ENCODE data around the gene SYDE2.
"Not testable (repeated sequence)": the region's sequence is repeated elsewhere in the genome, so short reads cannot be mapped to it uniquely, and the experiment has no call there.

Gene SYDE2

DNA sequence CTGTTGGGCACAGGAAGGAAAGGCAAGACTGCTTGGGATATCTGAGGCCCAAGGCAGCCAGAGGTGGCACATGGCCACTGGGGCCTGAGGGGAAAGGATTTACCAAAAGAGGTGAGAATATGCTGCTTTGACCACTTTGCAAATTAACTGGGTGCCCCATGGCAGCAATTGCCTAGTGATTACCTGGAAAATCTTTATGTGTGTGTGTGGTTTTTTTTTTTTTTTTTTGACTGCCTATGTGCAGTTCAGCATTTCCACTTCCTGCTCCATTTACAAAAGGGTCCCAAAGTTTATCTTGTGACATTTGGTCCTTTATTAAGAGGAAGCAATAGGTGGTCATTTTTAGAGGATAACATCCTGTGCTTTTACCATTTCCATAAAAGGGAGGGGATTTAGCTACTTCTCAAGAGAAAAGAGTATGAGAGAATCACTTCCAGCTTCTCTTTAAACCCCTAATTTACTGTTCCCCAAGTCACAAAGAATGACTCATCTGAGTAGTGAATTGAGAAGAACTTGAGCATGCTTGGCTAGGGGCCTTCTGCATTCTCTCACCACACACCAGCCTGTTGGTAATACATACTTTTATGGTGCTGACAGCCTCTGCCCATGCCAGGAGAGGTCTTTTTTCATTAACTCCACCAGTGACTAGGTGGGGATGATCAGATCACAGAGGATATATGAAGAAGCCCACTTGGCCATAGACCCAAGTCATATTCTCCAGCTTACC is 52.1 kb downstream of the SYDE2 start:
- no peak for TF ChIP-seq JUND (IDR thresholded peaks at IDR 0.05; ENCODE audit: low read depth)
- in situ Hi-C loops (cut with HindIII; ENCODE audit: low pct_unique_long_range_greater_than_20kb, low sequenced_read_pairs): no loop called here
- DNase-seq (ENCODE audit: low read depth in 1 of 2, low spot score in 1 of 2): no peak

DNA sequence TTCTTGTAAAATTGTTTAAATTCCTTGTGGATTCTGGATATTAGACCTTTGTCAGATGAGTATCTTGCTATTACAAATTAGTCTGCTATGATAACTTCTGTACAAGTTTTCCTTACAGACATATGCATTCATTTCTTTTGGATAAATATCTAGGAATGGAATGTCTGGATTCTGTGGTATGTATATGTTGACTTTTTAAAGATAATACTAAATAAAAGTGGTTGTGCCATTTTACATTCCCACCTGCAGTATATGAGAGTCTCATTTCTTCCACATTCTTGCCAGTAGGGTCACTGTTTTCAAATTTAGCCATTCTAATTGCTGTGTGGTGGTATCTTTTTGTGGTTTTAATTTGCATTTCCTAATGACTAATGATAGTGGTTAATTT is 53.9 kb downstream of the SYDE2 start:
- DNase-seq (ENCODE audit: low read depth in 1 of 2, low spot score in 1 of 2): peak in 1 of 2 experiments; percentile 82
- in situ Hi-C loops (cut with HindIII; ENCODE audit: low pct_unique_long_range_greater_than_20kb, low sequenced_read_pairs): no loop called here

DNA sequence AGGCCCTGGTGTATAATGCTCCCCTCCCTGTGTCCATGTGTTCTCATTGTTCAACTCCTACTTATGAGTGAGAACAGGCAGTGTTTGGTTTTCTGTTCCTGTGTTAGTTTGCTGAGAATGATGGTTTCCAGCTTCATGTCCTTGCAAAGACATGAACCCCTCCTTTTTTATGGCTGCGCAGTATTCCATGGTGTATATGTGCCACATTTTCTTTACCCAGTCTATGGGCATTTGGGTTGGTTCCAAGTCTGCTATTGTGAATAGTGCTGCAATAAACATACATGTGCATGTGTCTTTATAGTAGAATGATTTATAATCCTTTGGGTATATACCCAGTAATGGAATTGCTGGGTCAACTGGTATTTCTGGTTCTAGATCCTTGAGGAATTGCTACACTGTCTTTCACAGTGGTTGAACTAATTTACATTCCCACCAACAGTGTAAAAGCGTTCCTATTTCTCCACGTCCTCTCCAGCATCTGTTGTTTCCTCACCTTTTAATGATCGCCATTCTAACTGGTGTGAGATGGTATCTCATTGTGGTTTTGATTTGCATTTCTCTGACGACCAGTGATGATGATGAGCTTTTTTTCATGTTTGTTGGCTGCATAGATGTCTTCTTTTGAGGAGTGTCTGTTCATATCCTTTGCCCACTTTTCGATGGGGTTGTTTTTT is 54.4 kb downstream of the SYDE2 start:
- in situ Hi-C loops (cut with HindIII; ENCODE audit: low pct_unique_long_range_greater_than_20kb, low sequenced_read_pairs): not testable (repeated sequence)
- DNase-seq (ENCODE audit: low read depth in 1 of 2, low spot score in 1 of 2): peak in 1 of 2 experiments; percentile 66

More for the DNA sequence above, 53.9 kb downstream of the SYDE2 start:
- 0 out of 2 replicates have a peak, but pooled peaks have one; percentile 51 for TF ChIP-seq JUND (IDR thresholded peaks at IDR 0.05; ENCODE audit: low read depth)

DNA sequence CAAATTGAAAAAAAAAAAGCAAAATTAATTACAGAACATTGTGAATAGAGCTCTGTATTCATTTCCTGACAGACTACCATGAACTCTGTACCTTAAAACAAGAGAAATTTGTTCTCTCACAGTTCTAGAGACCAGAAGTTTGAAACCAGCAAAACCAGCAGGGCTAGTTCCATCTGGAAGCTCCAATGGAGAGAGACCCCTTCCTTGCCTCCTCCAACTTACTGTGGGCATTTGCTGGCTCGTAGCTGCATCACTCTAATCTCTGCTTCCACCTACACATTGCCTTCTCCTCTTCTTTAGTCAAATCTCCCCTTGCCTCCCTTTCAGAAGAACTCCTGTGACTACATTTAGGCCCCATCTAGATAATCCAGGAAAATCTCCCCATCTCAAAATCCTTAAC is 56.5 kb downstream of the SYDE2 start:
- in situ Hi-C loops (cut with HindIII; ENCODE audit: low pct_unique_long_range_greater_than_20kb, low sequenced_read_pairs): no loop called here
- peak in 1 of 2 experiments; percentile 25 for DNase-seq (ENCODE audit: low read depth in 1 of 2, low spot score in 1 of 2)
- no peak for TF ChIP-seq JUND (IDR thresholded peaks at IDR 0.05; ENCODE audit: low read depth)

DNA sequence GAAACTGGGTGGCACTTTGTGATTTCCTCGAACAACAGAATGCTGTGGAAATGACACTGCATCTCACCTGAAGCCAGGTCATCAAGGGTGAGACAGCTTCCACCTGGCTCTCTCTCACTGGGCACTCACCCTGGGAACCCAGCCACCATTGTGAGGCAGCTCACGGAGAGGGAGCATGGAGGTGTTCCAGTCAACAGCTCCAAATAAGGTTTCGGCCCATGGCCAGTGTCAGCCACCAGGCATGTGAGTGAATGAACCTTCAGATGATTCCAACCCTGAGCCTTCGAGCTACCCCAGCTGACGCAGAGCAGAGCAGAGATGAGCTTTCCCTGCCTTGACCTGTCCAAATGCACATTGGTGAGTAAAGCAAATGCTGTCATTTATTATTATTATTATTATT is 58.1 kb downstream of the SYDE2 start:
- DNase-seq (ENCODE audit: low read depth in 1 of 2, low spot score in 1 of 2): no peak
- TF ChIP-seq JUND (IDR thresholded peaks at IDR 0.05; ENCODE audit: low read depth): no peak

DNA sequence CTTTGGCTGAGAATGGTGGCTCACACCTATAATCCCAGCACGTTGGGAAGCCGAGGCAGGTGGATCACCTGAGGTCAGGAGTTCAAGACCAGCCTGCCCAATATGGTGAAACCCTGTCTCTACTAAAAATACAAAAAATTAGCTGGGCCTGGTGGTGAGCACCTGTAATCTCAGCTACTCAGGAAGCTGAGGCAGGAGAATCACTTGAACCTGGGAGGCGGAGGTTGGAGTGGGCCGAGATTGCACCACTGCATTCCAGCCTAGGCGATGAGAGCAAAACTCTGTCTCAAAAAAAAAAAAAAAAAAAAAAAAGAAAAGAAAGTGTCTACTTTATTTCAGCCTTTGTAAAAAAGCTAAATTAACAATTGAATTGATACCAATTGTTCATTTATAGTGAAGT is 62.4 kb downstream of the SYDE2 start:
- in situ Hi-C loops (cut with HindIII; ENCODE audit: low pct_unique_long_range_greater_than_20kb, low sequenced_read_pairs); DNase-seq (ENCODE audit: low read depth in 1 of 2, low spot score in 1 of 2): not testable (repeated sequence)

More for the DNA sequence above, 58.1 kb downstream of the SYDE2 start:
- in situ Hi-C loops (cut with HindIII; ENCODE audit: low pct_unique_long_range_greater_than_20kb, low sequenced_read_pairs): no loop called here

DNA sequence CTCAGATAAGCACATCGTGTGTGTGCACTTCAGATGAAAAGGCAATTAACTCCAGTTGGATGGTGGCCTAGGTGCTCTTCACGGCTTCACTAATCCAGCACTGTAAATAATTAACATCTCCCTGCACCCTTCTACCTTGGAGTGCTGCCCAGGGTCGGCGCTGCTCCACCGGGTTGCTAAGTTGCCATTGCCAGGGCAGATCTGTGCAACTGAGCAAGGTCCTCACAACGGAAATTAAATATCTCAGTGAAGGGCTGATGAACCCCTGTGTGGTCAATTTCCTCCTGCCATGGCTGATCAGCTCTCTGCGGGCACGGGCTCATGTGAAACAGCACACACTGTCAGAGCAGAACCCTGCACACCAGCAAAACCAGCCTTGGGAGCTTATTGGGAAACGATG is 63.2 kb downstream of the SYDE2 start:
- DNase-seq (ENCODE audit: low read depth in 1 of 2, low spot score in 1 of 2): no peak
- no peak for TF ChIP-seq JUND (IDR thresholded peaks at IDR 0.05; ENCODE audit: low read depth)
- in situ Hi-C loops (cut with HindIII; ENCODE audit: low pct_unique_long_range_greater_than_20kb, low sequenced_read_pairs): no loop called here

DNA sequence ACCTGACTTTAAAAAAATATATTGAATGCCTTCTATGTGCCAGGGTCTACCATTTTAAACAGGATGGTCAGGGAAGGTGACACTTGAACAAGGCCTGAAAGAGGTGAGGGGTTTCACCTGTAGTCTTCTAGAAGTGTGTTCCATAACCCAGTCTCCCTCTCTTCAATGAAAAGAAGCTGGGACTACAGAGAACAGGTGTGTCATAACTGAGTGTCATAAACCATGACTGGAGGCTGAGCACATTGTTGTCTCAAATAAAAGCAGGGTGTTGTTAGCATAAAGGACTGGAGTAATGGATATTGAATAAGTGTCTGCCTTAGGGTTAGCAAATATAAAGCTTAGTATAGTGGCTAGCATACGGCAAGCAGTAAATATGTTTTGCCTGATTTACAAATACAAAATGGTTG is 65.4 kb downstream of the SYDE2 start:
- TF ChIP-seq JUND (IDR thresholded peaks at IDR 0.05; ENCODE audit: low read depth): no peak
- in situ Hi-C loops (cut with HindIII; ENCODE audit: low pct_unique_long_range_greater_than_20kb, low sequenced_read_pairs): no loop called here
- peak; percentile 2 to 40 for DNase-seq (ENCODE audit: low read depth in 1 of 2, low spot score in 1 of 2)

DNA sequence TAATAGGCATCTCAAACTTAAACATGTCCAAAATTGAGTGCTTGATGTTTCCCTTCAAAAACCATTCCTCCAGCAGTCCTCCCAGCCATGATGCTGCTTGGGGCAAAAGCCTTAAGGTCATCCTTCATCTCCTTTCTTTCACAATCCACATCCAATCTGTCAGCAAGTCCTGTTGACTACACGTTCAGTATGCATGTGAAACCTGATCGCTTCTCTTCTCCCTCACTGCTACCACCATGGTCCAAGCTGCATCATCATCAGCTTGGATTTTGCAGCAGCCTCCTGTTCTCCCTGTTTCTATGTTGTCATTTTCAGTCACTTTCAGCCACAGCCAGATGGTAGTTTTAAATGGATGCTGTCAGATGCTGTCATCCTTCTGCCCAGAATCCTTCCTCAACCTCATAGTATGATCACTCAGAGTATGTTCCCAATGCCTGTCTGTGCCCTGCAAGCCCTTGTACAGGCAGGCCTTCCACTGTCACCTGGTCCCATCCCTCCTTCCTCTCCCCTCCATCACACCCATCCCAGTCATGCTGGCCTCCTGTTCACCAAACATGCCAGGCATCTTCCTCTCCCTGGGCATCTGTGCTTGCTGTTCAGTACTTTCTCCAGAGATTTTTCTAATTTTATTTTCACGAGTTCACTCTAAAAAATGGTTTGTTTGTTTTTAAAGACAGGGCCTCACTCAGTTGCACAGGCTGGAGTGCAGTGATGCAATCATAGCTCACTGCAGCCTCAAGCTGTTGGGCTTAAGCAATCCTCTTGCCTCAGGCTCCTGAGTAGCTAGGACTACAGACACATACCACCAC is 66.0 kb downstream of the SYDE2 start:
- no peak for TF ChIP-seq JUND (IDR thresholded peaks at IDR 0.05; ENCODE audit: low read depth)
- no peak for DNase-seq (ENCODE audit: low read depth in 1 of 2, low spot score in 1 of 2)
- in situ Hi-C loops (cut with HindIII; ENCODE audit: low pct_unique_long_range_greater_than_20kb, low sequenced_read_pairs): no loop called here

DNA sequence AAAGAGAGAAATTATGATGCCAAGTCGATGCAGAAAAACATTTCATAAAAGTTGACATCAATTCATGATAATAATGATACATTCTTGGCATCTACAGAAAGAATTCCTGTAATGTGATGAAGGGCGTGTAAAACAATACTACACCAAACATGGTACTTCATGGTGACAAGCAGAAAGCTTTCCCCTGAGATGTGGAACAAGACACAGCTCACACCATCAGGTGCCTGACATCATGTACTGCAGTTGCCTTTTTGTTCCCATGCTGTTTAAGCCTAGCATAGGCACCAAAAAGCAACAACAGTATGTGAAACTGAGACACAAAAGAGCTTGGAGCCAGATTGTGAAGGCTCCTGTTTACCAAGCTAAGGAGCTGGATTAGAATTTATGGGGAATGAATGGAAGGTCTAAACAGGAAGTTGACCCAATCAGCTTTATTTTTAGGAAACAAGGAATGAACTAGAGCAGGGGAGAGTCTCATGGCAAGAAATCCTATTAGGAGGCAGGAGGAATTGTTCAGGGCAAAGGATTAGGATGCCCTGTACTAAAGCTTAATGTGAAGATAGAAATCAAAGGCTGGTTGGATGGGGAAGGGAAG is 67.2 kb downstream of the SYDE2 start:
- TF ChIP-seq JUND (IDR thresholded peaks at IDR 0.05; ENCODE audit: low read depth): no peak
- no peak for DNase-seq (ENCODE audit: low read depth in 1 of 2, low spot score in 1 of 2)

DNA sequence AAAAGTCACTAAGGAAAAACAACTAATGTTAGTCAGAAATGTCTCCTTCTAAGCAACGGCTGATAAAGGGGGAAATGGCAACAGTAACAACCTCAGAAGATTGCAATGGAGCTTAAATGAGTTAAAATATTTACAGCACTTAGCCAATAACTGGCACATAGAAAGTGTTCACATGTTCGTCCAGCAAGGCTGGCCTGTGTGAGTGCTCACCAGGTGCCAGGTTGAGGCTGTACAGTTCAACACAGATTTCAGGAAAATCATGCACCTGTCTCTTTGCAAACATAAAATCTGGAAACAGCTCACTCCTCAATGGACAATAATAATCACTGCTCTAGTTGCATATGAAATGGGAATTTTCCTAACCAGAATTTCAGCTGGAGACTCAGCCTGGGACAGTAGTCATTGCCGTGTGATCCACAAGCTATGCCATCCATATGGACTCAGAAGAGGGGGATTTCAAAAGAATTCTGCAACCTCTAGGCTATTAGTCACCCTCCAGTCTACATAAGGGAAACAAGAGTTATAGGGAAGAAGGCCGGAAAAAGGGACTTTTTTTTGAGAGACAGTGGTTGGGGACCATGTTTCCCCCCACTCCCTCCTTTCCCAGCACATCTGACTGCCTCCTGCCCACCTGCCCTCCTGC is 68.6 kb downstream of the SYDE2 start:
- no peak for DNase-seq (ENCODE audit: low read depth in 1 of 2, low spot score in 1 of 2)
- in situ Hi-C loops (cut with HindIII; ENCODE audit: low pct_unique_long_range_greater_than_20kb, low sequenced_read_pairs): no loop called here

More for the DNA sequence above, 67.2 kb downstream of the SYDE2 start:
- in situ Hi-C loops (cut with HindIII; ENCODE audit: low pct_unique_long_range_greater_than_20kb, low sequenced_read_pairs): no loop called here

DNA sequence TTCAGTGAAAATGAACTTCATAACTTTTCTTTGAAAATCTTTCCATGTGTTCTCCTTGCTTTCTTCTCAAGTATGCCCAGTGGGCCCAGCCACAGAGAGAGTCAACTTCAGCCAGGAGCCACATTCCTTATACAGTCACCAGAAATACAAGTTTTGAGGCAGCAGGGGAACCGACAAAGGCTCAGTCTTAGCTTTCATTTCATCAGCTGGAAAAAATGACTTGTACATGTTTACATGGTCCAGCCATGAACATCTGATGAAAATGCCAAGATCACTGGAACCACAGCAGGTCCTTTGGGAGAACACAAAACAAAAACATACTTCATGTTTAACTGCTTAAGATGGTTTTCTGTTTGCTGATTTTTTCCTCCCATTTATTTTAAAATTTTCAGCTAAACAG is 72.5 kb downstream of the SYDE2 start:
- peak in 1 of 2 experiments; percentile 32 for DNase-seq (ENCODE audit: low read depth in 1 of 2, low spot score in 1 of 2)
- no peak for TF ChIP-seq JUND (IDR thresholded peaks at IDR 0.05; ENCODE audit: low read depth)
- in situ Hi-C loops (cut with HindIII; ENCODE audit: low pct_unique_long_range_greater_than_20kb, low sequenced_read_pairs): no loop called here

More for the DNA sequence above, 68.6 kb downstream of the SYDE2 start:
- no peak for TF ChIP-seq JUND (IDR thresholded peaks at IDR 0.05; ENCODE audit: low read depth)

Measured in T47D (cell line).